NCI-H510A treated with DMSO at 0.1 percent for 48 hours (cell line): ENCODE measurements around the gene EREG.
"Not testable (repeated sequence)": the region's sequence is repeated elsewhere in the genome, so short reads cannot be mapped to it uniquely, and the experiment has no call there.

ENCODE experiments used
- DNase-seq: peaks from one replicate; lab custom pipeline; 2025; lab: John Stamatoyannopoulos, UW

Gene EREG

GRCh38 chr4:74364652-74365491 is at the start of gene EREG:
Gene EREG, plus strand, starts transcription at chr4:74365145. Its CDS starts 164 bp downstream, at chr4:74365309.
- DNase-seq = peak; percentile 43

DNA sequence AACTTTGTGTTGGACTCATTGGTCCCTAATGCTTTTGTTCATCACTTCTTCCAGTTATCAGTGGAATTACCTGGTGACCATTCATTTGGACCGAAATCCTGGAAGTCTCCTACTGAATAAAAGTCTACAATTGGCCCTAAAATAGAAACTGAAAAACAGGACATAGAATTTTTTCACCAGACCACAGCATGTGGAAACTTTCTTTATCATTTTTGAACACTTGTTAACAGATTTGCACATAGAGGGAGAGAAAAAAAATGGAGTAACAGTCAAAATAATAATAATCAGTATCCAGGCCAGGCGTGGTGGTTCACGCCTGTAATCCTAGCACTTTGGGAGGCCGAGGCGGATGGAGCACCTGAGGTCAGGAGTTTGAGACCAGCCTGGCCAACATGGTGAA is 49.6 kb upstream of the EREG start:
- DNase-seq = no peak

DNA sequence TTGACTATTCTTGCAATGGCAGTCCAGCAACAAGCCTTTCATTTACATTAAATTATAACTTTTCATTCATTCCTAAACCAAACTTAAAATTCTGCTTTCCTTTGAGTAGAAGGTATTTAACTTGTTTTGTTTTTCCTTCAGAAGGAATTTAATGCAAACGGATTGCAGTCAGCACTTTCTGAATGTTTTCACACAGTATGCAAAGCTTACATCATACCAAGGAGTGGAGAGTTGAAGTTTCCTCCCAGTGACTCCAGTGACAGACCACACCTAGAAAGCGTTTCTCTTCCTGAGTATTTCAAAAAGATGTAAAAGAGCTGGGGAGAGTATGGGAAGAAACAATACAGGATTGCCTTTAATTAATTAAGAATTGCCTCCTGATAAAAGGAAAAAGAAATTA is 48.5 kb upstream of the EREG start:
- no peak for DNase-seq

DNA sequence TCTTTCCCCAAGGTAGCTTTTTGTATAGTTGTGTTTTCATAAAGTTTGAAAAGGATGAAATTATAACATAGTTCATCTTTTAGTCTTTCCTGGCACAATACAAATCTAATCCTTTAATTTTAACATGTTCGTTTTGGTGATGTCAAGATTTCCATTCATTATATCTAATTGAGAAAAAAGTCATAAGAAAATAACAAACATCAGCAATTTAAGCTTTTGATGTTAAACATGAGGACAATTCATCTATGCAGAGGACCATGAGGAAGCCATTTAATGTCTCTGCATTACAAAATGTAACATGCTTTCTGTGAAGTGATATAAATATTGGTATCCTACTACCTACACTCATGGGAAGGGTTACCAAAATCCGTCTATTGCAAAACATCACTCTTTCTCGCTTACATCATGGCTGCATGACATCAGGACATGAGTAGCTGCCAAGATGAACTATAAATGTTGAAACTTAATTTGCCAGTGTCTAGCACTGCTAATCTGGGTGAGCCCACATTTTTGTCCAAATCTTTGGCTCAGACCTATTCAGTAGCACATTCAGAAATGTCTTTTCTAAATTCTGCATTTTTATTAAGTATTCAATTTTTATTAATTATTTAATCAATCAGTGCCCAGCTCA is 47.2 kb upstream of the EREG start:
- no peak for DNase-seq

GRCh38 chr4:74318276-74318675 is 46.7 kb upstream of the EREG start:
- no peak for DNase-seq

GRCh38 chr4:74319470-74319869 is 45.5 kb upstream of the EREG start:
- no peak for DNase-seq

DNA sequence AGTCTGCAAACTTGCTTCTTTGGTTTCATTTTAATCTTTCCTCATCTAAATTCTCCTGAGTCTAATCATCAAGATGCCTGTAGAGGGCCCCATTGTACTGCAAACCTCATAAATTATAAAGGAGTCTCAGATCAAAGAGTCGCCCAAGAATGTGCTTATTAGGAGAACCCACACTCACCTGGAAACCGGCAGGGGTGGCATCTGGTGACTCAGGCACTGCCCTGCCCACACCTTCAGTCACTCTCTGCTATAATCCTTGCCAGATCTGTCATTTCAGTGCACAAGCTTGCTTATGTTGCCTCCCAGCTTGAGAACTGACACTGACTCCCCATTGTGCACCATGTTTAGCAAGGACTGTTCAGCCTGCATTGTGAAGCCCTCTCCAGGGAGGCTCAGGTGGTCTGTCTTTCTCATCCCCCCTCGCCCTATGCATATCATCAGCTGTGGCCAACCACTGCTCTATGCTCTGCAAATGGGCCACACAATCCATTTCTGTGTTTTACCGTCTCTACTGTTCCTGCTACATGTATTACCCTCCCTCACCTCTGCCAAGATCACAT is 44.3 kb upstream of the EREG start:
- DNase-seq = peak; percentile 91

DNA sequence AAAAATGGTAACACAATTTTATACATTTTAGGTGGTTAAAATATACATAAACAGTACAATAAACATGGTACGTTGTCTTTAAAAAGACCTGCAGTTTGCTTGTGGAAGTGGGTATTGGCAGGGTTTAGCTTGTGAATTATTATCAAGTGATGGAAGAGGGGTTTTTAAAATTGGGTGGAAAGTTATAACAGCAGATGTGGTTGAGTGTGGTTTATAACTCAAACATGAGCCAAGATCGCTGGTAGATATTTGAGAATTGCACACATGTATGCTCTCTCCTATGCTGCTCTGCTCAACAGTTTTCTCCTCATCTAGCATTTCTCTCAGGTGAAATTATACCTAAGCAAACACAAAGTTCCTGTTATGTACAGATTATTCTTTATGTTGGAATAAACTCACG is 42.6 kb upstream of the EREG start:
- DNase-seq = no peak

- DNase-seq = no peak
These were observed 41.3 kb upstream of the EREG start for GRCh38 chr4:74323663-74324062.

GRCh38 chr4:74324262-74324661 is 40.7 kb upstream of the EREG start:
- no peak for DNase-seq

- DNase-seq = no peak
These were observed 39.1 kb upstream of the EREG start for GRCh38 chr4:74325886-74326285.

GRCh38 chr4:74327762-74328161 is 37.2 kb upstream of the EREG start:
- no peak for DNase-seq

DNA sequence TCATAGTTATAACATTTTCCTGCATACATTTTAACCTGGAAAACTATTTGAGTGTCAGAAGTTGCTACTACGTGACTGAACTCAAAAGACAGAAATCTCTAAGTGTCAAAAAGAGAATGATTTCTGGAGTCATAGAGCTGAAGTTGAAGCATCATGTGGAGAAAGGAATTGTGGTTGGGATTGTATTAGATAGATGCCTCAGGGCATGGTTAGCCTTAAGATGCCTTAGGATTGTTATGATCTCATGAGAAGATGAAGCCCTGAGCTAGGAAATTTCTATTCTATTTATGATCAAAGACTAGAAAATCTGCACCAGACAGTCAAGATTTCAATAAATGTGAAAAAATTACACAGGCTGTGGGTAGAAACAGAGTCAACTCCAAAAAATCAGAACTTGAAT is 36.4 kb upstream of the EREG start:
- no peak for DNase-seq

- DNase-seq = no peak
These were observed 35.6 kb upstream of the EREG start for GRCh38 chr4:74329307-74329706.

GRCh38 chr4:74330295-74330750 is 34.6 kb upstream of the EREG start:
- no peak for DNase-seq

DNA sequence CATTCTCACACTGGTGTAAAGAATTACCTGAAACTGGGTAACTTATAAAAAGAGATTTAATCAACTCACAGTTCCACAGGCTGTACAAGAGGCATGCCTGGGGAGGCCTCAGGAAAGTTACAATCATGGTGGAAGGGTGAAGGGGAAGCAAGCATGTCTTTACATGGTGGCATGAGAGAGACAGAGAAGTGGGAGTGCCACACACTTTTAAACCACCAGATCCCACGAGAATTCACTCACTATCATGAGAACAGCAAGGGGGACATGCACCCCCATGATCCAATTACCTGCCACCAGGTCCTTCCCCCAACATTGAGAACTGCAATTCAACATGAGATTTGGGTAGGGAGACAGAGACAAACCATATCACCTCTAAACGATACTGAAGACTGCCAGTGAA is 33.7 kb upstream of the EREG start:
- no peak for DNase-seq

DNA sequence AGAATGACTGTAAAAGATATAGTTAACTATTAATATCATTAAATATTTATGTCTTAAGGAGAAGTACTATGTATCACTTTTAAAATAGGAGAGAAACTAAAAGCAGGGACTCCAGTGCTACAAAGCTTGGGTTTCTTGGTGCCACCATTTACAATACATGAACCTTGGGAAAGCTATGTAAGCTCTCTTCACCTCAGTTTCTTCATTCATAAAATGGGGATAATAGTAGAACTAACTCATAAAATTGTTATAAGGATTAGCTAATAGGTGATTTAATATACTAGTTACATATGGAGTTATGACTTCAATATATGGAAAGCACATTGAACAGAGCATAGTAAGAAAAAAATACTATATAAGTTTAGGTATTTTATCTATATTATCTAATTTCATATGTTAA is 33.0 kb upstream of the EREG start:
- no peak for DNase-seq

DNA sequence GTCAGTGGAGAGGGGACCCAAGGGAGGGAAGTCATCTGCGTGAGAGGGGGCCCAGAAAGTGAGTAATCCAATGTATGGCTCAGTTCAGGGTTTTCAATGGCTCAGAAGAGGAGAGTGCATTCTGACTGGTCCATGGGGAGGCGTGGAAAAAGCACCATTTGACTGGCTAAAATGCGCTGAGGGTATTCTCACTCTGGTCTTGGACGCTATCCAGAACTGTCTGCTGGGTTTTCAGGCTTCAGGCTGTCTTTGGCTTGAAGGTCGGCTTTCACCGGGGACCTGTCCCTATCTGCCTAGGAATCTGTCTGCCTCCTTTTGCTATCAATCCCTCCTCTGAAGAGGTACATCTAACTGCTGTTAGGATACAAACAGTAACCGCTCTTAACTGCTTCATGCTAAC is 30.3 kb upstream of the EREG start:
- no peak for DNase-seq

- no peak for DNase-seq
These were observed 29.5 kb upstream of the EREG start for GRCh38 chr4:74335341-74336021.

DNA sequence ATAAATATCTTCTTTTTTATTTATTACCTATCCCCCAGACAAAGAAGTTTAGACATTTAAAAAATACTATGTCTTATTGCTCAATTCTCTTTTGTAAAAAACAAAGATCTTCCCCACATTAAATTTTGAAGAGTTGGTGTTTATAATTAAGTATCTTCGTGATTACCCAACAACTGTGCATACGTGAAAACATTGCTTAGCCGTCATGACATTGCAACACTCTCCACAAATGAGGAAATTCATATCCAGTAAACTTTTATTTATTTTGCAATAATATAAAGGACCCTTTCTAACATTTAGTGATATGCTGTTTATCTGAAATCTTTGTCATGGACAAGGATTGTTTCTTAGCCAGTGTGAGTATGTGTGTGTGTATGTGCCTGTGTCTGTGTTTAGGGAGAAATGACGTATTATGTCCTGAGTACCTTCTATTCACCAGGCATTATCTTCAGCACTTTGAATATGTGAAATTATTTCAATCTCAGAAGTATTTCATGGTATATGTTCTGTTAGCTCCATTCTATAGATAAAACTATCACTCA is 26.1 kb upstream of the EREG start:
- no peak for DNase-seq

GRCh38 chr4:74339501-74339900 is 25.4 kb upstream of the EREG start:
- no peak for DNase-seq

DNA sequence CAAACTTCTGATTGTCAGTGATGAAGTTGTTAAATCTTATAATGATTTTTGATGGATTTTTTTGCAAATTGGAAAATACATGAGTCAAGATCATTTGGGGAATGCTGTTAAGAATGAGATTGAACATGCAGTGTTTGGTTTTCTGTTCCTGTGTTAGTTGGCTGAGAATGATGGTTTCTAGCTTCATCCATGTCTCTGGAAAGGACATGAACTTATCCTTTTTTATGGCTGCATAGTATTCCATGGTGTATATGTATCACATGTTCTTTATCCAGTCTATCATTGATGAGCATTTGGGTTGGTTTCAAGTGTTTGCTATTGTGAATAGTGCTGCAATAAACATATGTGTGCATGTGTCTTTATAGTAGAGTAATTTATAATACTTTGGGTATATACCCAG is 24.5 kb upstream of the EREG start:
- DNase-seq = not testable (repeated sequence)
